ENCODE data around the gene BDKRB2. TPM values are rescaled to one million over a fixed set of nuclear protein-coding genes. Genes with fewer than 3 reads are reported as not detected.

BDKRB2 gene
- total RNA-seq, 1 donor from 2014 or later, result 7.9 TPM

DNA sequence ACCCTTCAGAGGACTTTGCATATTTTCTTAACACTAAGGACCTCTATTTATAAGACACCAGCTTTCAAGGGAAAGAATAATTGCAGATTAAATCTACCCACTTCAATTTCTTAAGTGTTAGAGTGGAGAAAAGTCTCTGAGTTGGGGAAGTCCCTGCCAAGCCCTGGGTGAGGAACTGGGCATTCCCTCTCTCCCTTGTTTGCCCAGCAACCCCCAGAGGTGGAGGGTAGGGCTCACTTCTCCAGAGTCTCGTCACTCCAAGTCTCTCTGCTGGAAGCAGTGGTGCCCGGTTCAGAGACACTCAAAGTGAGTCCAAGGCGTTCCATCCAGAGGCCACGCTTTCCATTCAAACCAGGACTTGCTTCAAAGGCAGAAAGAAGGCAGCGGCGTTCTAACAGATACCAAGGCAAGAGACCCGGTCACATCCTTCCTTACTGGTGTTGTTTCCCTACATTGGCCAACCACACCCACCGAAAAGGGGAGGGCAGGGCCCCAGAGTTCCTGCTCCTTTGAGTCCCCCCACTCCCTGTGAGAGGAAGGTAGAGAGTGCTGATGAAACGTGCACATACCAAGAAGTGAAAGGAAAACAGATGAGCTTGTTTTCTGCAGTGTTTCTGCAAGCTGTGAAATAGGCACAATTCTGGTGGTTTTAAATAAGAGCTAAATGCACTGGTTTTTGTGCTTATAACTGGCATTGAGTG is 6.1 kb upstream of the BDKRB2 start:
- Histone ChIP-seq H3K27me3 (peaks cover 5% of the 10 kb centered on the region), H3K4me1 (no peaks in the 10 kb centered on the region), H3K9me3 (no peaks in the 10 kb centered on the region), H3K4me3 (no peak overlapping the region), H3K36me3 (no peaks in the 10 kb centered on the region), H3K27ac (peak overlapping the region in 1 of 2 donors; percentile 34)
- intact Hi-C loops (cut with DNase I), result no loop called here
- no peak for DNase-seq (ENCODE audit: low spot score in 2 of 2)
- TF ChIP-seq, protein P1, sequence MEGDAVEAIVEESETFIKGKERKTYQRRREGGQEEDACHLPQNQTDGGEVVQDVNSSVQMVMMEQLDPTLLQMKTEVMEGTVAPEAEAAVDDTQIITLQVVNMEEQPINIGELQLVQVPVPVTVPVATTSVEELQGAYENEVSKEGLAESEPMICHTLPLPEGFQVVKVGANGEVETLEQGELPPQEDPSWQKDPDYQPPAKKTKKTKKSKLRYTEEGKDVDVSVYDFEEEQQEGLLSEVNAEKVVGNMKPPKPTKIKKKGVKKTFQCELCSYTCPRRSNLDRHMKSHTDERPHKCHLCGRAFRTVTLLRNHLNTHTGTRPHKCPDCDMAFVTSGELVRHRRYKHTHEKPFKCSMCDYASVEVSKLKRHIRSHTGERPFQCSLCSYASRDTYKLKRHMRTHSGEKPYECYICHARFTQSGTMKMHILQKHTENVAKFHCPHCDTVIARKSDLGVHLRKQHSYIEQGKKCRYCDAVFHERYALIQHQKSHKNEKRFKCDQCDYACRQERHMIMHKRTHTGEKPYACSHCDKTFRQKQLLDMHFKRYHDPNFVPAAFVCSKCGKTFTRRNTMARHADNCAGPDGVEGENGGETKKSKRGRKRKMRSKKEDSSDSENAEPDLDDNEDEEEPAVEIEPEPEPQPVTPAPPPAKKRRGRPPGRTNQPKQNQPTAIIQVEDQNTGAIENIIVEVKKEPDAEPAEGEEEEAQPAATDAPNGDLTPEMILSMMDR (IDR thresholded peaks at IDR 0.05), result no peak

DNA sequence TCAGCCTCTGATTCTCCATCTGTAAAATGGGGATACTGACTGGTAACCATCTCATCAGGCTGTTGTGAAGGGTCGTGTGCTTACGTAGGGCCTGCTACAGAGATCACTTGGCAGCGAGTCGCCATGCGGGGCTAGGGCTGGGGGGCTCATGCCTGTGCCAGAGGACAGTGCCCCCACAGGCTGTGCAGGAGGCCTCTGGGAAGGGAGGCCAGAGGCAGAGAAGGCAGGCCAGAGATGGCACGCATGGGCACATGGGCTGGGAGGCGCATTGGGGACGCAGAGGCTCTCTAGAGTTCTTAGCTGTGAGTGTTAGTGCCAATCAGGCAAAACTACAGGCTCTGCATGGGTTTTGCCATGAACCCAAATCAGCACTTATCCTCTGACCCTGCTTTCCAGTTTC is 3.5 kb upstream of the BDKRB2 start:
- H3K27ac ChIP-seq, result no peak overlapping the region
- peaks cover 5% of the 10 kb centered on the region for H3K27me3 ChIP-seq
- DNase-seq (ENCODE audit: low spot score in 2 of 2), result no peak
- TF ChIP-seq, protein P1 (IDR thresholded peaks at IDR 0.05), result no peak
- intact Hi-C loops (cut with DNase I), result no loop called here
- no peaks in the 10 kb centered on the region for H3K36me3 ChIP-seq
- H3K4me3 ChIP-seq, result no peak overlapping the region
- H3K4me1 ChIP-seq, result no peaks in the 10 kb centered on the region
- no peaks in the 10 kb centered on the region for H3K9me3 ChIP-seq

DNA sequence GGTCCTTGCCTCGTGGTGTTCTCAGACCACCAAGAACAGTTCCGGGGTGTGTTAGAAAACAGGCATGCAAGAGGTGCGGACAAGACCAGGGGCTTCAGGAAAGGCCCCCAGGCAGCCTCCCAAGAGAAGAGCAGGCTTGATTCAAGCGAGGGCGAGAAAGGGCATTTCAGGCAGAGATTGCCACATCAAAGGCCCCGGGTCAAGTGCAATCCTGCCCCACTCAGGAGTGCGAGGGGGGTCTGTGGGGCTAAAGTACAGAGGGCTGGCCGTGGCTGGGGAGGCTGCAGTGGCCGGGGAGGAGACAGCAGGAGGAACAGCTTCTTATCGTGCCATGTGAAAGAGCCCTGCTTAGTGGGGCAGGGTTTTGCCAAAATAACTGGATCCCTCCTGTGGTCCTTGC is 2.7 kb upstream of the BDKRB2 start:
- H3K27ac ChIP-seq, result no peak overlapping the region
- TF ChIP-seq, protein P1 (IDR thresholded peaks at IDR 0.05), result no peak
- DNase-seq (ENCODE audit: low spot score in 2 of 2), result no peak
- H3K4me1 ChIP-seq, result no peaks in the 10 kb centered on the region
- no peaks in the 10 kb centered on the region for H3K36me3 ChIP-seq
- H3K4me3 ChIP-seq, result no peak overlapping the region
- intact Hi-C loops (cut with DNase I), result no loop called here
- no peaks in the 10 kb centered on the region for H3K9me3 ChIP-seq
- peaks cover 5% of the 10 kb centered on the region for H3K27me3 ChIP-seq

DNA sequence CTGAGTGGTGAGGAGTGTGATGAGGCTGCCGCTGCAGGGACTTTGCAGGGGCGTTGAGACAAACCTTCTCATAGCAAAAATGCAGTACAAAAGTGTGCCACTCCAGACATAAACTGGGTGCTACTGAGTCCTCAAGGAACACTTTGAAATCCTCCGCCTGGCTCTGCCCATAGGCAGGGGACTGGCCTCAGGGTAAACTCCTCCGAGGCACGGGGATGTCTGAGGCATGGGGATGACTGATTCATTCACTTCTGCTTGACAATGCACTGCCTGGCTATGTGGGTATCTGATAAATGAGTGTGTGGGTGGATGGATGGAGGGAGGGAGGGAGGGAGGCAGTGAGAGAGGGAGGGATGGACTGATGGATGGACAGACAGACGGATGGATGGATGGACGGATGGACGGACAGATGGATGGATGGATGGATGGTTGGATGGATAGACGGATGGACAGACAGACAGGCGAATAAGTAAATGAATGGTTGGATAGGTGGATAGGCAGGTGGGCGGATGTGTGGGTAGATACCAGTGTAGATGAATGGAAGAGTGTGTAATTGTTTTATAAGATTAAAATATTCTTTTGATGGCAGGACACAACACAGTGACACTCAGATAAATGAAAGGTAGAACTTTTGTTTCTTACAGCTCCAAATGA is 2.1 kb upstream of the BDKRB2 start:
- no peaks in the 10 kb centered on the region for H3K4me1 ChIP-seq
- no peaks in the 10 kb centered on the region for H3K9me3 ChIP-seq
- intact Hi-C loops (cut with DNase I), result no loop called here
- peaks cover 5% of the 10 kb centered on the region for H3K27me3 ChIP-seq
- TF ChIP-seq, protein P1 (IDR thresholded peaks at IDR 0.05), result no peak
- DNase-seq (ENCODE audit: low spot score in 2 of 2), result no peak
- H3K4me3 ChIP-seq, result no peak overlapping the region
- no peaks in the 10 kb centered on the region for H3K36me3 ChIP-seq
- no peak overlapping the region for H3K27ac ChIP-seq

DNA sequence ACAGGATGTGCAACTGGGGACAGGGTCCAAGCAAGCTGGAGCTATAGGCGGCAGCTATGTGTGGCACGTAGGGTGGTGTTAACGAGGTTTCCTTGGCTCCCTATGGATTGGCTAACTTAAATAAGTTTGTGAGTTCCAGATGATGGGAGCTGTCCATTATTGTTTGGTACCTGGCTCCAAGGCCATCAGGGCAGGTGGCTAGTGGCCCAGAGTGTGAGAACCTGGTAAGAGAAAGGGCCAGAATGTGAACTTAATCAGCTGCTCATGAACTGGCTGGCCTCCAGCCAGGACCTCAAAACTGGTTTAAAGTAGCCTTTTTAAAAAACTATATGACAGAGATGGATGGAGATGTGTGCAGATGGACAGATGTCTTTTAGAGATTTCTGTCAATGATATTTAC is 1.5 kb upstream of the BDKRB2 start:
- no peak overlapping the region for H3K4me3 ChIP-seq
- H3K36me3 ChIP-seq, result no peaks in the 10 kb centered on the region
- no peaks in the 10 kb centered on the region for H3K9me3 ChIP-seq
- no peaks in the 10 kb centered on the region for H3K4me1 ChIP-seq
- DNase-seq (ENCODE audit: low spot score in 2 of 2), result no peak
- H3K27ac ChIP-seq, result no peak overlapping the region
- H3K27me3 ChIP-seq, result peaks cover 5% of the 10 kb centered on the region
- intact Hi-C loops (cut with DNase I), result no loop called here
- TF ChIP-seq, protein P1 (IDR thresholded peaks at IDR 0.05), result no peak
